HepG2 (cell line): ENCODE measurements around the gene VPS13D. TPM values are rescaled to one million over a fixed set of nuclear protein-coding genes. Genes with fewer than 3 reads are reported as not detected.

Experiments used
- CC2D1A ChIP-seq: sonication (generic); formaldehyde crosslinking; IDR thresholded peaks from 2 replicates; pipeline ENCODE4 v1.8.1; 2023; ENCODE audit warnings: mild to moderate bottlenecking, missing genetic modification reagents
- EEA1 ChIP-seq: sonication (generic); formaldehyde crosslinking; IDR thresholded peaks from 2 replicates; pipeline ENCODE4 v1.5.1; 2020; ENCODE audit warnings: mild to moderate bottlenecking, missing genetic modification reagents, borderline replicate concordance
- ELF3 ChIP-seq: IDR thresholded peaks from 2 replicates; pipeline ENCODE4 v1.6.1; 2016; ENCODE audit warnings: missing genetic modification reagents, missing compliant biosample characterization
- FOXP4 ChIP-seq: sonication (generic); formaldehyde crosslinking; IDR thresholded peaks from 2 replicates; pipeline ENCODE4 v1.4.0; 2020; ENCODE audit warnings: missing genetic modification reagents
- FUBP1 ChIP-seq: sonication (generic); formaldehyde crosslinking; IDR thresholded peaks from 2 replicates; pipeline ENCODE4 v1.5.1; 2020; ENCODE audit warnings: missing genetic modification reagents, mild to moderate bottlenecking, borderline replicate concordance
- GATAD1 ChIP-seq: IDR thresholded peaks from 2 replicates; pipeline ENCODE4 v1.6.1; 2016; ENCODE audit warnings: missing genetic modification reagents, missing compliant biosample characterization
- HMG20A ChIP-seq: IDR thresholded peaks from 2 replicates; pipeline ENCODE4 v1.6.1; 2016; ENCODE audit warnings: borderline replicate concordance
- MTF1 ChIP-seq: sonication (generic); formaldehyde crosslinking; IDR thresholded peaks from 2 replicates; pipeline ENCODE4 v1.5.0; 2020; ENCODE audit warnings: missing genetic modification reagents
- TEAD3 ChIP-seq: optimal IDR thresholded peaks from 2 replicates; pipeline ENCODE3; 2016; ENCODE audit warnings: borderline replicate concordance
- TFDP2 ChIP-seq: sonication (generic); formaldehyde crosslinking; IDR thresholded peaks from 2 replicates; pipeline ENCODE4 v1.4.0; 2020; ENCODE audit warnings: missing genetic modification reagents
- ZBTB14 ChIP-seq: sonication (generic); formaldehyde crosslinking; IDR thresholded peaks from 2 replicates; pipeline ENCODE4 v1.4.0; 2020; ENCODE audit warnings: missing genetic modification reagents
- ZBTB33 ChIP-seq: sonication (generic); formaldehyde crosslinking; IDR thresholded peaks from 2 replicates; pipeline ENCODE4 v1.4.0; 2020; ENCODE audit warnings: missing genetic modification reagents
- ZIK1 ChIP-seq: sonication (generic); formaldehyde crosslinking; IDR thresholded peaks from 2 replicates; pipeline ENCODE4 v1.5.0; 2020; ENCODE audit warnings: mild to moderate bottlenecking, low read depth, missing genetic modification reagents, borderline replicate concordance
- ZNF121 ChIP-seq: sonication (generic); formaldehyde crosslinking; IDR thresholded peaks from 2 replicates; pipeline ENCODE4 v1.5.0; 2020; ENCODE audit warnings: mild to moderate bottlenecking, missing genetic modification reagents
- ZNF234 ChIP-seq: sonication (generic); formaldehyde crosslinking; conservative IDR thresholded peaks from 2 replicates; pipeline ENCODE4 v1.5.1; 2020; ENCODE audit warnings: mild to moderate bottlenecking, missing genetic modification reagents
- ZNF354B ChIP-seq: sonication (generic); formaldehyde crosslinking; IDR thresholded peaks from 2 replicates; pipeline ENCODE4 v1.8.0; 2022; ENCODE audit warnings: mild to moderate bottlenecking, missing genetic modification reagents
- ZNF431 ChIP-seq: sonication (generic); formaldehyde crosslinking; IDR thresholded peaks from 2 replicates; pipeline ENCODE4 v1.9.0; 2022; ENCODE audit warnings: missing genetic modification reagents, low read depth, mild to moderate bottlenecking, borderline replicate concordance
- ZNF891 ChIP-seq: sonication (generic); formaldehyde crosslinking; IDR thresholded peaks from 2 replicates; pipeline ENCODE4 v1.5.0; 2020; ENCODE audit warnings: mild to moderate bottlenecking, missing genetic modification reagents
- ZSCAN9 ChIP-seq: IDR thresholded peaks from 2 replicates; pipeline ENCODE4 v1.6.1; 2016; ENCODE audit warnings: borderline replicate concordance
- polyA plus RNA-seq, 8 experiments: library from polyadenylated mRNA; depleted of rRNA in 3 of 8; stranded (reverse) in 7 of 8; unstranded in 1 of 8; fragments of >200 nt; fragmentation: Illumina TruSeq in 4 of 8; extraction: Trizol in 4 of 8; gene quantifications; 2 replicates each; pipeline versions ENCODE4 v1.2.1 to v1.2.3, GENCODE V29; 2011 to 2016; ENCODE audit warnings: low read depth in 4 of 8, missing spikeins in 1 of 8, mixed read lengths in 1 of 8; ENCODE audit not compliant: insufficient read depth in 1 of 8
- total RNA-seq, 5 experiments: library from RNA; depleted of rRNA; stranded (reverse); fragments of >200 nt; fragmentation: Illumina TruSeq; extraction: Trizol; gene quantifications; 2 replicates each; pipeline ENCODE4 v1.2.3, GENCODE V29; 2016; ENCODE audit warnings: low read depth in 1 of 5

VPS13D gene
- total and polyA plus RNA-seq, 2 of the 13 experiments (the other 11 are each of a cell fraction or from before 2014, with no cell fraction given) = 8.6 to 13.9 TPM

GRCh38 chr1:12525311-12526181, 295.7 kb downstream of the VPS13D start (continued):
- TF ChIP-seq ZNF891 (CRISPR knock-in tag) (no peak; the same call in 1 of the 2 replicates), ZNF121 (peak; percentile 75), ZIK1 (peak; percentile 74; the same call in 1 of the 2 replicates), ELF3 (CRISPR knock-in tag) (peak; percentile 59), GATAD1 (peak; percentile 43; the same call in 1 of the 2 replicates), ZSCAN9 (CRISPR knock-in tag) (0 out of 2 replicates have a peak, but pooled peaks have one; percentile 12), ZNF234 (CRISPR knock-in tag) (0 out of 2 replicates have a peak, but pooled peaks have one; percentile 50), ZNF431 (CRISPR knock-in tag) (0 out of 2 replicates have a peak, but pooled peaks have one; percentile 22), ZNF354B (CRISPR knock-in tag) (no peak), EEA1 (CRISPR knock-in tag) (no peak), TEAD3 (CRISPR knock-in tag) (no peak), HMG20A (CRISPR knock-in tag) (peak; percentile 78; the same call in 1 of the 2 replicates), FOXP4 (CRISPR knock-in tag) (peak; percentile 86), TFDP2 (CRISPR knock-in tag) (peak; percentile 51; the same call in 1 of the 2 replicates), CC2D1A (CRISPR knock-in tag) (no peak), MTF1 (CRISPR knock-in tag) (no peak), ZBTB14 (CRISPR knock-in tag) (no peak), ZBTB33 (0 out of 2 replicates have a peak, but pooled peaks have one; percentile 32), FUBP1 (CRISPR knock-in tag) (no peak; the same call in 1 of the 2 replicates)
